Gastrocnemius medialis (tissue), 4 donors: Measurements from ENCODE around the gene SNTG2.

ENCODE experiments used
- CTCF ChIP-seq, 5 experiments: fragments of 450-650 bp in 3 of 5; fragments of 200-600 bp in 2 of 5; sonication (generic) in 2 of 5; IDR thresholded peaks in 4 of 5; conservative IDR thresholded peaks in 1 of 5; 1 replicate in 4 of 5; 2 replicates in 1 of 5; pipeline ENCODE4 v1.5.1; 2016 to 2019; ENCODE audit warnings: antibody characterized with exemption in 5 of 5, mild to moderate bottlenecking in 3 of 5, moderate library complexity in 3 of 5
- POLR2A ChIP-seq, 2 donors: fragments of 450-650 bp; IDR thresholded peaks; one replicate each; pipeline ENCODE4 v1.6.1; 2017; ENCODE audit warnings: antibody characterized with exemption in 2 of 2, mild to moderate bottlenecking in 2 of 2, moderate library complexity in 2 of 2

GRCh38 chr2:1026141-1026540 lies 75.5 kb downstream of the SNTG2 start:
- TF ChIP-seq CTCF (IDR thresholded peaks at IDR 0.05 in 4 of 5, conservative IDR thresholded peaks at IDR 0.05 in 1 of 5) = no peak
- TF ChIP-seq POLR2A (IDR thresholded peaks at IDR 0.05) = no peak
